Vagina (tissue), 2 donors: Measurements from ENCODE around the gene ATOSB.

ENCODE experiments used
- POLR2A ChIP-seq, 2 donors: fragments of 450-650 bp; IDR thresholded peaks; one replicate each; pipeline ENCODE4 v1.6.1; 2017; ENCODE audit warnings: antibody characterized with exemption in 2 of 2, mild to moderate bottlenecking in 2 of 2, moderate library complexity in 2 of 2
- POLR2AphosphoS5 ChIP-seq, 2 donors: sonication (generic); formaldehyde crosslinking; IDR thresholded peaks; one replicate each; pipeline ENCODE4 v1.9.0; 2017; ENCODE audit warnings: antibody characterized with exemption in 2 of 2, mild to moderate bottlenecking in 2 of 2, low read depth in 1 of 2; ENCODE audit not compliant: insufficient read depth in 1 of 2
- TF ChIP-seq, protein P1 (sequence below), 3 experiments: fragments of 450-650 bp in 2 of 3; fragments of 200-600 bp in 1 of 3; sonication (generic) in 1 of 3; IDR thresholded peaks; one replicate each; pipeline ENCODE4 v1.5.1; 2017 to 2019; ENCODE audit warnings: antibody characterized with exemption in 3 of 3, mild to moderate bottlenecking in 2 of 3, moderate library complexity in 2 of 3

DNA sequence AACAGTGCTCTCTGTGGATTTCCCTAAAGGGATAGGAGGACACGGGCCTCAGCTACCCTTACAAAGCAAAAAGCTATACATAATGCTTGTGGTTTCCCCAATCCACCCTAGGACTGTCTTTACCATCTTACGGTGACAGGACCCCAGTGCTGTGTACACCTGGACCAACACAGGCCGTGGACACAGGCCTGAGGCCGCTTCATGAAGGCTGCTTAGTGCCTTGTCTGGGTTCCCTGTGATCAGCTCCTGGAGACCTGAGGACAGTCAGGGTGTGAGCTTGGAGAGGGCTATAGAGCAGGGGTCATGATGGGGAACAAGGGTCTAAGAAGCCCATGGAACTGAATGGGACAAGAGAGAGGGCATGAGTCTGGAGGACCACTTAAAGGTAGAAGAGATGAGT, 38.8 kb downstream of the ATOSB start:
- TF ChIP-seq, protein P1, sequence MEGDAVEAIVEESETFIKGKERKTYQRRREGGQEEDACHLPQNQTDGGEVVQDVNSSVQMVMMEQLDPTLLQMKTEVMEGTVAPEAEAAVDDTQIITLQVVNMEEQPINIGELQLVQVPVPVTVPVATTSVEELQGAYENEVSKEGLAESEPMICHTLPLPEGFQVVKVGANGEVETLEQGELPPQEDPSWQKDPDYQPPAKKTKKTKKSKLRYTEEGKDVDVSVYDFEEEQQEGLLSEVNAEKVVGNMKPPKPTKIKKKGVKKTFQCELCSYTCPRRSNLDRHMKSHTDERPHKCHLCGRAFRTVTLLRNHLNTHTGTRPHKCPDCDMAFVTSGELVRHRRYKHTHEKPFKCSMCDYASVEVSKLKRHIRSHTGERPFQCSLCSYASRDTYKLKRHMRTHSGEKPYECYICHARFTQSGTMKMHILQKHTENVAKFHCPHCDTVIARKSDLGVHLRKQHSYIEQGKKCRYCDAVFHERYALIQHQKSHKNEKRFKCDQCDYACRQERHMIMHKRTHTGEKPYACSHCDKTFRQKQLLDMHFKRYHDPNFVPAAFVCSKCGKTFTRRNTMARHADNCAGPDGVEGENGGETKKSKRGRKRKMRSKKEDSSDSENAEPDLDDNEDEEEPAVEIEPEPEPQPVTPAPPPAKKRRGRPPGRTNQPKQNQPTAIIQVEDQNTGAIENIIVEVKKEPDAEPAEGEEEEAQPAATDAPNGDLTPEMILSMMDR (IDR thresholded peaks at IDR 0.05), result no peak
- TF ChIP-seq POLR2AphosphoS5 (IDR thresholded peaks at IDR 0.05; ENCODE audit: insufficient read depth in 1 of 2, low read depth in 1 of 2) (no peak), POLR2A (IDR thresholded peaks at IDR 0.05) (no peak)
